Vagina (tissue), 2 donors: ENCODE data around the gene SH3TC2.

Source experiments
- POLR2A ChIP-seq, 2 donors: fragments of 450-650 bp; IDR thresholded peaks; one replicate each; pipeline ENCODE4 v1.6.1; 2017; ENCODE audit warnings: antibody characterized with exemption in 2 of 2, mild to moderate bottlenecking in 2 of 2, moderate library complexity in 2 of 2
- POLR2AphosphoS5 ChIP-seq, 2 donors: sonication (generic); formaldehyde crosslinking; IDR thresholded peaks; one replicate each; pipeline ENCODE4 v1.9.0; 2017; ENCODE audit warnings: antibody characterized with exemption in 2 of 2, mild to moderate bottlenecking in 2 of 2, low read depth in 1 of 2; ENCODE audit not compliant: insufficient read depth in 1 of 2
- TF ChIP-seq, protein P1 (sequence below), 3 experiments: fragments of 450-650 bp in 2 of 3; fragments of 200-600 bp in 1 of 3; sonication (generic) in 1 of 3; IDR thresholded peaks; one replicate each; pipeline ENCODE4 v1.5.1; 2017 to 2019; ENCODE audit warnings: antibody characterized with exemption in 3 of 3, mild to moderate bottlenecking in 2 of 3, moderate library complexity in 2 of 3

DNA sequence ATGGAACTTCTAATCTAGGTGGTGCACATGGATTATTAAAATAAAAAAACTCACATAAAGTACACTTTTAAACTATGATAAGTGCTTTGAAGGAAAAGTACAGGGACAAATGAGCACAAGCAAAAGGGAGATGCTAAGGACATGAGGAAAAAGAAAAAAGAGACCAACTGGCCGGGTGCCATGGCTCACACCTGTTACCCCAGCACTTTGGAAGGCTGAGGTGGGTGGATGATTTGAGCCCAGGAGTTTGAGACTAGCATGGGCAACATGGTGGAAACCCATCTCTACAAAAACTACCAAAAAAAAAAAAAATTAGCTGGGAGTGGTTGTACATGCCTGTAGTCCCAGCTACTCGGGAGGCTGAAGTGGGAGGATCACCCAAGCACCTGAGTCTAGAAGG is 67.1 kb downstream of the SH3TC2 start:
- TF ChIP-seq, protein P1, sequence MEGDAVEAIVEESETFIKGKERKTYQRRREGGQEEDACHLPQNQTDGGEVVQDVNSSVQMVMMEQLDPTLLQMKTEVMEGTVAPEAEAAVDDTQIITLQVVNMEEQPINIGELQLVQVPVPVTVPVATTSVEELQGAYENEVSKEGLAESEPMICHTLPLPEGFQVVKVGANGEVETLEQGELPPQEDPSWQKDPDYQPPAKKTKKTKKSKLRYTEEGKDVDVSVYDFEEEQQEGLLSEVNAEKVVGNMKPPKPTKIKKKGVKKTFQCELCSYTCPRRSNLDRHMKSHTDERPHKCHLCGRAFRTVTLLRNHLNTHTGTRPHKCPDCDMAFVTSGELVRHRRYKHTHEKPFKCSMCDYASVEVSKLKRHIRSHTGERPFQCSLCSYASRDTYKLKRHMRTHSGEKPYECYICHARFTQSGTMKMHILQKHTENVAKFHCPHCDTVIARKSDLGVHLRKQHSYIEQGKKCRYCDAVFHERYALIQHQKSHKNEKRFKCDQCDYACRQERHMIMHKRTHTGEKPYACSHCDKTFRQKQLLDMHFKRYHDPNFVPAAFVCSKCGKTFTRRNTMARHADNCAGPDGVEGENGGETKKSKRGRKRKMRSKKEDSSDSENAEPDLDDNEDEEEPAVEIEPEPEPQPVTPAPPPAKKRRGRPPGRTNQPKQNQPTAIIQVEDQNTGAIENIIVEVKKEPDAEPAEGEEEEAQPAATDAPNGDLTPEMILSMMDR (IDR thresholded peaks at IDR 0.05), result no peak
- no peak for TF ChIP-seq POLR2AphosphoS5 (IDR thresholded peaks at IDR 0.05; ENCODE audit: insufficient read depth in 1 of 2, low read depth in 1 of 2)
- TF ChIP-seq POLR2A (IDR thresholded peaks at IDR 0.05), result no peak
